ENCODE measurements around the gene C14orf180.

C14orf180 gene

GRCh38 chr14:104594310-104595046 lies 14.9 kb downstream of the C14orf180 start:
- DNase-seq: no peak

GRCh38 chr14:104595116-104595675 lies 15.6 kb downstream of the C14orf180 start:
- DNase-seq: no peak

GRCh38 chr14:104595911-104596450 lies 16.4 kb downstream of the C14orf180 start:
- no peak for DNase-seq

DNA sequence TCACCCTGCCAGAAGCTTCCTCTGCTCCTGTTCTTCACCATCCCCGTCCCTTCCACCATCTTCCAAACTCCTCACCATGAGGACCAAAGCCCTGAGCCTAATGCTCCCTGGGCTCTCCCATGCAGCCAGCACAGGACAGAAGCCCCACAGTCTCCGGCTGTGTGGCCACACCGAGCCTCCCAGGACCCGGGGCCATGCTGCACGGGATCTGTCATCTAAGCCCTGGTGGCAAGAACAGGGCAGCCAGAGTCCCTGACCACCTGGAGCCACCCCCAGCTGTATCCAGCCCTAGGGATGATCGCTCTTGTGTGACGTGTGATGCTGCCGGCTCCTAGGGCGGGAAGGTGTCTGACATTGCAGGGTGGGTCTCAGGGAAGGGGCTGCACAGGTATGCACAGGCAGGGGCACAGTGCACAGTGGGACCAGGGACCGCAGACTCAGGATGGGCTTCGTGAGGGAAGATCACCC lies 16.9 kb downstream of the C14orf180 start:
- DNase-seq: no peak

DNA sequence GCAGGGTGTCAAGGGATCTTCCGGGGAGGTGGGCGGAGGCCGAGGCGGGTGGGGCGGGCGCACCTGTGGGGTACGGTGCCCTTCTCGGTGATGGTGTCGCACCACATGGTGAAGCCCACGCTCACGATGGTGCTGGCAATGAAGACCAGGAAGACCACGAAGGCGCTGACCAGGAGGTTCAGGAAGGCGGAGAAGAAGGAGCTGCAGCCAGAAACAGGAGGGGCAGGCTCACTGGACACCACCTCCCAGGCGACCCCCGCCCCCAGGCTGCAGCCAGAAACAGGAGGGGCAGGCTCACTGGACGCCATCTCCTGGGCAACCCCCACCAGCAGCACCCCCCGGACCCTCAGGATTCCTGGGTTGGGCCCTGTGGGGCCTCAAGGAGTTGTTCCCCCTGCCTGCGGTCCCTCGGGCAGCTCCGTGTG lies 17.4 kb downstream of the C14orf180 start:
- no peak for DNase-seq

DNA sequence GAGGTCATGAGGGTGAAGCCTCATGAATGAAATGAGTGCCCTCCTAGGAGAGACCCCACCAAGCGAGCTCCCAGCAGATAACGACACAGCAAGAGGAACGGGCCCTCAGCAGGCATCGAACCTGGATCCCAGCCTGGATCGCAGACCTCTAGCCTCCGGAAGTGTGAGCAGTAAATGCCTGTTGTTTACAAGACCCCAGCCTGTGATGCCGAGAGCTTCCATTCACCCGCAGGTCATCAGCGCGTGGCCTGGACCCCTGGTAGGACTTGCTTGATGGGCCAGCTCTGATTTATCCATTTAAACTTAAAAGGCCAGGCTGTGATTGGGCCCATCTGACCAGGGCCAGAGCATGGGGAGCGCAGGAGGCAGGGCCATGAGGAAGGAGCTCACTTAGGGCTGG lies 18.0 kb downstream of the C14orf180 start:
- DNase-seq: no peak

- no peak for DNase-seq
Measured at GRCh38 chr14:104598039-104598909, 18.7 kb downstream of the C14orf180 start.

- no peak for DNase-seq
Measured at GRCh38 chr14:104598910-104599273, 19.3 kb downstream of the C14orf180 start.

DNA sequence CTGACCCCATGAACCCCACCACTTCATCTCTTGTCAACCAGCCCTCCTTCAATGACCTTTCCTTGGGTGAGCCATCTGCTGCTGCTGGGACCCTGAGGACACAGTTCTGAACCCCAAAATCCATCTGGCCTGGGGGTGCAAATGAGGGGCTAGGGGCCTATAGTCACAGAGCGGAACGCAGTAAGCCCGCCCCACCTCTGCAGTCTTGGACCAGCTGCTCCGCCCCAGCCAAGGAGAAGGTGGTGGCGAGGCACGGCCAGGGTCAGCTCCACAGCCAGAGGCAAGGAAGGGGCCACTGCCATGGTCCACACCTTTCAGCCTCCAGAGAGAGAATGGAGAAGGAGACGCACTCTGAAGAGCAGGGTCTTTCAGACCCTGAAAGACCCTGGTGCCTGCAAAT lies 19.9 kb downstream of the C14orf180 start:
- DNase-seq: no peak

GRCh38 chr14:104600141-104600643 lies 20.6 kb downstream of the C14orf180 start:
- DNase-seq: no peak

- no peak for DNase-seq
Measured at GRCh38 chr14:104600805-104601204, 21.2 kb downstream of the C14orf180 start.

- no peak for DNase-seq
Measured at GRCh38 chr14:104601786-104602185, 22.2 kb downstream of the C14orf180 start.

DNA sequence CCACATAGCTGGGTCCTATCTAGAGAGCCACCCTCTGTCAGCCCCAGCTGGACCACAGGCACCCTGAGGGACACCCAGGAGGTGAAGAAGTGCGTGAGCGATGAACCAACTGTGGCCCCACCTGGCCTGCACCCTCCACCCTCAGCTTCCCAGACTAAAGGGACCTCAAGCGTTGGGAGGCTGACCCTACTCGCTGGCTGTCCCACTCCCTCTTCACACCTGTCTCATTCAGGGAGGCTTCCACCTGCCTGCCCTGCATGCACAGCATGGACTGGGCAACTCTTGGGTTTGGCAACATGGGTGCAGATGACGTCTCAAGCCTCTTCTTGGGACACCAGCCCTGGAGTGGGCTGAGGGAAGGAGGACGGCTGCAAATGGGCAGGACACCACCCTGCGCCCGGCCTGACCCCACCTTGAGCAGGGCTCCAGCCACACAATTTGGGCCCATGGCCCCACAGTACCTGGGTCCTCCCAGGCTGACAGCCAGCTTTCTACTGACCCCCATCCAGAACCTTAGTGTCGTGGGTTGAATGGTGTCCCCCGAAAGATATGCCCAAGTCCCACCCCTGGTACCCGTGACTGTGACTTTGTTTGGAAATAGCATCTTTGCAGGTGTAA lies 22.9 kb downstream of the C14orf180 start:
- DNase-seq: no peak

DNA sequence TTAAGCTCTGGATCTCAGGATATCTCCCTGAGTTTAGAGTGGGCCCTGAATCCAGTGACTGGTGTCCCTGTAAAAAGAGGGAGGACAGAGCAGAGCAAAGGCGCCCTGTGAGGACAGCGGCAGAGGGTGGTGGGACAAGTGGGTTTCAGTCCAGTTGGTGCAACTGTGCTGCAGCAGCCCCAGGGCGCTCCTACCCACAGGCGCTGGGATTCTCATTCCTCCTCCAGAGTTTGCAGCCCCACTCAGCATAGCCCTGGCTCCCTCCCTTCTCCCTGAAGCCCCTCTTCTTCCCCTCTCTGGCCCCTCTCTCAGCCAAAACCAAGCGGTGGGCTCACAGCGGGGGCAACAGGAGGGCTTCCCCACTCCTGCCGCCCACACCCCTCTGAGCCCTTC lies 23.4 kb downstream of the C14orf180 start:
- DNase-seq: no peak

- DNase-seq: no peak
Measured at GRCh38 chr14:104603711-104604401, 24.3 kb downstream of the C14orf180 start.

- DNase-seq: no peak
Measured at GRCh38 chr14:104604458-104605449, 25.2 kb downstream of the C14orf180 start, which contains the start of gene TMEM179. Gene TMEM179, minus strand, starts transcription at chr14:104604772. Its CDS starts 31 bp downstream, at chr14:104604741.

GRCh38 chr14:104609666-104610065 lies 30.1 kb downstream of the C14orf180 start:
- DNase-seq: no peak

DNA sequence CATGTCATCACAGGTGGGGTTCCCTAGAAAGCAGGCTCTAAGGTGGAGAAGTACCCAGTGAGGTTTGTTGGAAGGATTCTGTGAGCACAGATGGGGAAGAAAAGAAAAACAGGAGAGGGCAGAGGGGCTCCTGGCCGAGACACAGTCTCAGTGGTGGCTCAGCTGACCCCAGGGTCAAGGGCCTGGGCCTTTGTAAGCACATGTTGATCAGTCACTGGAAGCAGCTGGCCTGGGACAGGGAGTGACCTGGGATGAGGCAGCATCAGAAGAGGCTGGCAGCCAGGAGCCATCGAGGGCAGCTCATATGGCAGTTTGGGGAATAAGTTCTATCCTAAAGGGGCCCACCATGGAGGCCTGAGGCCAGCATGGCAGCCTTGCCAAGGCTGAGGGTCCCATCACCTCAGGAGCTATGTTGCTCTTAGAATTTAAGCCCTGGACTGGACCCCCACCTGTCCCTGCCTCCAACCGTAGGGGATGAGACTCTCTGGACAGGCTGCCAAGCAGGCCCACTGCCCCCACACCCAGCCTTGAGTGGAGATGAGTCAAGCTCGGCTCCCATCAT lies 31.3 kb downstream of the C14orf180 start:
- DNase-seq: no peak

GRCh38 chr14:104611881-104612280 lies 32.3 kb downstream of the C14orf180 start:
- no peak for DNase-seq

DNA sequence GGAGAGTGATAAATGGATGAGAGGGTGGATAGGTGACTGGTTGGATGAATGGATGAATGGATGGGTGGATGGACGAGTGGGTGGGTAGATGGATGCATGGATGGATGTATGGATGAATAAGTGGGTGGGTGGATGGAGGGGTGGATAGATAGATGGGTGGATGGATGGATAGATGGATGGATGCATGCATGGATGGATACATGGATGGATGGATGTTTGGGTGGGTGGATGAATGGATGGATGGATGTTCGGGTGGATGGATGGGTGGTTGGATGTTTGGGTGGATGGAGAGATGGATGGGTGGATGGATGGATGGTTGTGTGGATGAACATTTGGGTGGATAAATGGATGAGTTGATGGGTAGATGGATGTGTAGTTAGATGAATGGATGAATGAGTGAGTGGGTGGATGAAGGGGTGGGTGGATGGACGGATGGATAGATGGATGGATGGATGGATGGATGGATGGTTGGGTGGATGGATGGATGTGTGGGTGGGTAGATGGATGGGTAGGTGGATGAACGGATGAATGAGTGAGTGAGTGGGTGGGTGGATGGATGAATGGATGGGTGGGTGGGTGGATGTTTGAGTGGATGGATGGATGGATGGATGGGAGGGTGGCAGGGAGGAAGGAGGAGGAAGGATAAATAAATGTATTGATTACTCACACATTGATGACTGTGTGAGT lies 34.7 kb downstream of the C14orf180 start:
- DNase-seq: no peak

Measured in Kasumi-1 (cell line).